Suprapubic skin (tissue), 3 donors: ENCODE data around the gene FGF3.

Experiments used
- CTCF ChIP-seq, 2 donors: fragments of 200-600 bp in 1 of 2; fragments of 450-650 bp in 1 of 2; sonication (generic) in 1 of 2; IDR thresholded peaks; one replicate each; pipeline ENCODE4 v1.5.1; 2016 to 2019; ENCODE audit warnings: antibody characterized with exemption in 2 of 2, mild to moderate bottlenecking in 1 of 2, moderate library complexity in 1 of 2
- POLR2AphosphoS5 ChIP-seq, 3 donors: sonication (generic); formaldehyde crosslinking; IDR thresholded peaks; one replicate each; pipeline ENCODE4 v1.6.1; 2017; ENCODE audit warnings: antibody characterized with exemption in 3 of 3

- TF ChIP-seq CTCF (IDR thresholded peaks at IDR 0.05) (no peak), POLR2AphosphoS5 (IDR thresholded peaks at IDR 0.05) (no peak)
Measured at GRCh38 chr11:69867076-69868005, 48.1 kb upstream of the FGF3 start.
